ENCODE measurements around the gene CAVIN1.

CAVIN1 gene, protein sequence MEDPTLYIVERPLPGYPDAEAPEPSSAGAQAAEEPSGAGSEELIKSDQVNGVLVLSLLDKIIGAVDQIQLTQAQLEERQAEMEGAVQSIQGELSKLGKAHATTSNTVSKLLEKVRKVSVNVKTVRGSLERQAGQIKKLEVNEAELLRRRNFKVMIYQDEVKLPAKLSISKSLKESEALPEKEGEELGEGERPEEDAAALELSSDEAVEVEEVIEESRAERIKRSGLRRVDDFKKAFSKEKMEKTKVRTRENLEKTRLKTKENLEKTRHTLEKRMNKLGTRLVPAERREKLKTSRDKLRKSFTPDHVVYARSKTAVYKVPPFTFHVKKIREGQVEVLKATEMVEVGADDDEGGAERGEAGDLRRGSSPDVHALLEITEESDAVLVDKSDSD

DNA sequence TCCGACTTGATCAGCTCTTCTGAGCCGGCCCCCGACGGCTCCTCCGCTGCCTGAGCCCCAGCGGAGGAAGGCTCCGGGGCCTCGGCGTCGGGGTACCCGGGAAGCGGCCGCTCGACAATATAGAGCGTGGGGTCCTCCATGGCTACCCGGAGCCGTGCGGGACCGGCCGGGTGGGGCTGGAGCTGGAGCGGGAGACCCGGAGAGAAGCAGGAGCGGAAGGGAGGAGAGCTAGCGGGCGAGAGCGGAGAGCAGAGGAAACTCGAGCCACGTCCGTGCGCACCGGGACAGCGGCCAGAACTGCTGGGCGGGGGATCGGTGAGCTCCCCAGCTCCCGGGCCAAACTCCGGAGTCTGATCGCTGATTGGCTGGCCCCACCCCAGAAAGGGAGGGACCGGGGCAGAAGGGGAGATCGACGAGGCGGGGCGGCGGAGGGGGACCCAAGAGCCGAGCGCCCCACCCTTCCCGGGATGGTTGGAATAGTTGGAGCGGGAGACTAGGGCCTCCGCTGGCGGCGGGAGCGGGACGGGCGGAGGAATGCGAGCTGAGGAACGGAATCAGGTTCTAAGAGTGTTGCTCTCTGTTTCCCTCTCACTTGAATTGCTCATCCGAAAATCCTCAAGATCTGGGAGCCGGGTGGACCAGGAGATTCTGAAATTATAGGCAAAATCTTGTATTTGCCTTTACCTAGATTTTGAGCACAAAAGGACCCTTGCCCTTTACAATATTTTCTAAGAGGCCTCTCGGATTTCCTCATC, at the start of gene CAVIN1:
TSS of gene CAVIN1 (minus strand) at position 299 of the 755 bp plus-strand sequence. CDS start at position 140, 159 bp downstream.
- no peak within 1 kb of the TSS for H3K27ac ChIP-seq
- TF ChIP-seq CTCF (conservative IDR thresholded peaks at IDR 0.05): no peak

DNA sequence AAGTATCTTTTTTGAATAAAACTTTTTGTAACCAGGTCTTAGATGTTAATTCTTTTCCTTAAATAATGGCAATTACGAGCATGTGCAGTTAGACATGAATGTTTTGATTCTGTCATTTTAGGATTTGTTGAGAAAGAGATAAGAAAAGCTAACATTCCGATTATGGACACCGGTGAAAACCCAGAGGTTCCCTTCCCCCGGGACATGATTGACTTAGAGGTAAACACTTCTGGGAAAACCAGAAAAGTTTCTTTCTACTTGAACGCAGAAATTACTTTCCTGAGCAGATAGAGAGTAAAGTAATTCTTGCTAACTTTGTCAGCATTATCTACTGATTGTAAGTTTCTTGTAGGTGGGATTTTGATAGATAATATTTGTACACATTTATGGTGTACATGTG, 44.8 kb upstream of the CAVIN1 start:
- TF ChIP-seq CTCF (conservative IDR thresholded peaks at IDR 0.05): no peak
- H3K27ac ChIP-seq: no peak overlapping the region

DNA sequence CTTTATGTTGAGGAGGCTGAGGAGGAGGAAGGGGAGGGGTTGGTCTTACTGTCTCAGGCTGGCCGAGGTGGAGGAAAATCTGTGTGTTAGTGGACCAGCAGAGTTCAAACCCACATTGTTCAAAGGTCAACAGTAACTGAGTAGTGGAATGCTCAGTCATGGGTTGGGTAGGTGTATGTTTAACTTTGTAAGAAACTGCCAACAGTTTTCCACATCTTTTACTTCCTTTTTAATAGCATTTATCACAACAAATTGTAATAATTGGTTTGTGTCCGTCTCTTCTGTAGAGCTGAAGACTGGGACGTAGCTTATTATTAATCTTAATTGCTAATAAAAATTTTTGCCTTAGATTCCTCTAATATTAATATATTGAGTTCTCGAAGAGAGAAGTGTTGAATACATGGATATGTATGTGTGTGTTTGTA, 40.9 kb upstream of the CAVIN1 start:
- no peak for TF ChIP-seq CTCF (conservative IDR thresholded peaks at IDR 0.05)
- no peak overlapping the region for H3K27ac ChIP-seq

GRCh38 chr17:42460371-42460770, 37.3 kb upstream of the CAVIN1 start:
- H3K27ac ChIP-seq: peak overlapping the region; percentile 86
- TF ChIP-seq CTCF (conservative IDR thresholded peaks at IDR 0.05): no peak

DNA sequence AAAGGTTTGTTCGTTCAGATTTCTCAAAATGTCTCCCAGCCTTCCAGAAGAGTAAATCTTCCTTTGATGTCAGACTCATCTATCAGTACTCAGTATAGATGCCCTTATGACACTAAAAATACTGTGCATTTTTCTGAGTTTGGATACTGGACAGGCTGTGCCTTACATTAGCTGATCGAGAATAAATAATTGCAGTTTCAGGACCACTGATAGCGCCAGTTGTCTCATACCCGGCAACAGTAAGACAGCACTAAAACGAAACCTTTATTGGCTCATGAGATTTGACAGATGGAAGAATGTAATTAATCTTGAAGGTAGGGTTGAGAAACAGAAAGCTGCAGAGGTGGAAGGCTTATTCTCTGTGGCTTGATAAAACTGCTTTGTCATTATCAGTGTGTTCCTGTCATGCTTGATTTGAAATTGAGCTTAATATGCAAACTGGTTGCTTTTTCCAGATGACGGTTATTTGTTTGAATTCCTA, 36.8 kb upstream of the CAVIN1 start:
- TF ChIP-seq CTCF (conservative IDR thresholded peaks at IDR 0.05): no peak
- H3K27ac ChIP-seq: peak overlapping the region; percentile 86

DNA sequence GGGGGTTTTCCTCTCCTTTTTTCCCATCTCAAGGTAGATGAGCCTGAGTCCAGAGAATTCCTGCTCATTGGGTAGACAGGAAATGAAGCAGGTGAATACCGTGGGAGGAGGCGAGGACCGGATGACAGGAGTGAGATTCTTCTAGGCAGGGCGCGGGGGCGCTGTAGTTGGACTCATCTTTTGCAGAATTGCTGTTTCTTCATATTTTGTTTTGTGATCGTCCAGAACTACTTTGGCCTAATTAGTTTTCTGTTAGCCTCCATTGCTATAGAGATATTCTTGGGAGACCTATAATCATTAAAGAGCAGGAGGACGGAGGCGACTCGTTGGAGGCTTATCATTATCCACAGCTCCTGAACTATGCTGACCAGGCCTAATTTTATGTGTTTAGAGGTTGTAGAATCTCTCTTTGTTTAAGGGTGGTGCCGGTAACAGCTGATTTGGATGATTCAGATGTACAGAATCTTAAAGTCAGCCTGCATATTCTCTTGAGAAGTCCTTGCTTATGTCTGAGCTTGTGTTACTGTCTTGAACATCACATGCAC, 36.3 kb upstream of the CAVIN1 start:
- H3K27ac ChIP-seq: peak overlapping the region; percentile 86
- TF ChIP-seq CTCF (conservative IDR thresholded peaks at IDR 0.05): peak; percentile 57
